Measurements from ENCODE around the gene STX1A.

STX1A gene

GRCh38 chr7:73650524-73650923 lies 68.9 kb downstream of the STX1A start:
- no peak for FAIRE-seq
- no peak for DNase-seq (ENCODE audit: insufficient read length)
- TF ChIP-seq POLR2A (IDR thresholded peaks at IDR 0.05; ENCODE audit: low read depth, low read length): no peak

GRCh38 chr7:73649576-73649975 lies 69.9 kb downstream of the STX1A start:
- no peak for FAIRE-seq
- TF ChIP-seq POLR2A (IDR thresholded peaks at IDR 0.05; ENCODE audit: low read depth, low read length): no peak
- no peak for TF ChIP-seq POLR2AphosphoS5 (IDR thresholded peaks at IDR 0.05; ENCODE audit: low read depth, low read length)
- no peak for TF ChIP-seq TAF1 (IDR thresholded peaks at IDR 0.05; ENCODE audit: borderline replicate concordance, low read depth, low read length)

More at GRCh38 chr7:73649576-73649975, 69.9 kb downstream of the STX1A start:
- no peak for DNase-seq (ENCODE audit: insufficient read length)
